Body of pancreas (tissue), 4 donors: ENCODE measurements around the gene LNPEP.

ENCODE experiments used
- POLR2A ChIP-seq, 3 donors: fragments of 450-650 bp; IDR thresholded peaks; one replicate each; pipeline ENCODE4 v1.6.1; 2016; ENCODE audit warnings: antibody characterized with exemption in 3 of 3, mild to moderate bottlenecking in 2 of 3
- TF ChIP-seq, protein P1 (sequence below), 7 experiments: fragments of 450-650 bp in 4 of 7; fragments of 200-600 bp in 3 of 7; sonication (generic) in 3 of 7; IDR thresholded peaks; one replicate each; pipeline ENCODE4 v1.5.1; 2016 to 2019; ENCODE audit warnings: antibody characterized with exemption in 7 of 7

GRCh38 chr5:96975656-96976055 lies 39.8 kb downstream of the LNPEP start:
- no peak for TF ChIP-seq POLR2A (IDR thresholded peaks at IDR 0.05)
- TF ChIP-seq, protein P1, sequence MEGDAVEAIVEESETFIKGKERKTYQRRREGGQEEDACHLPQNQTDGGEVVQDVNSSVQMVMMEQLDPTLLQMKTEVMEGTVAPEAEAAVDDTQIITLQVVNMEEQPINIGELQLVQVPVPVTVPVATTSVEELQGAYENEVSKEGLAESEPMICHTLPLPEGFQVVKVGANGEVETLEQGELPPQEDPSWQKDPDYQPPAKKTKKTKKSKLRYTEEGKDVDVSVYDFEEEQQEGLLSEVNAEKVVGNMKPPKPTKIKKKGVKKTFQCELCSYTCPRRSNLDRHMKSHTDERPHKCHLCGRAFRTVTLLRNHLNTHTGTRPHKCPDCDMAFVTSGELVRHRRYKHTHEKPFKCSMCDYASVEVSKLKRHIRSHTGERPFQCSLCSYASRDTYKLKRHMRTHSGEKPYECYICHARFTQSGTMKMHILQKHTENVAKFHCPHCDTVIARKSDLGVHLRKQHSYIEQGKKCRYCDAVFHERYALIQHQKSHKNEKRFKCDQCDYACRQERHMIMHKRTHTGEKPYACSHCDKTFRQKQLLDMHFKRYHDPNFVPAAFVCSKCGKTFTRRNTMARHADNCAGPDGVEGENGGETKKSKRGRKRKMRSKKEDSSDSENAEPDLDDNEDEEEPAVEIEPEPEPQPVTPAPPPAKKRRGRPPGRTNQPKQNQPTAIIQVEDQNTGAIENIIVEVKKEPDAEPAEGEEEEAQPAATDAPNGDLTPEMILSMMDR (IDR thresholded peaks at IDR 0.05), result no peak
